Measurements from ENCODE around the gene CFAP100. TPM values are rescaled to one million over a fixed set of nuclear protein-coding genes. Genes with fewer than 3 reads are reported as not detected.

Gene CFAP100
- total RNA-seq, 4 donors from 2014 or later: not detected

DNA sequence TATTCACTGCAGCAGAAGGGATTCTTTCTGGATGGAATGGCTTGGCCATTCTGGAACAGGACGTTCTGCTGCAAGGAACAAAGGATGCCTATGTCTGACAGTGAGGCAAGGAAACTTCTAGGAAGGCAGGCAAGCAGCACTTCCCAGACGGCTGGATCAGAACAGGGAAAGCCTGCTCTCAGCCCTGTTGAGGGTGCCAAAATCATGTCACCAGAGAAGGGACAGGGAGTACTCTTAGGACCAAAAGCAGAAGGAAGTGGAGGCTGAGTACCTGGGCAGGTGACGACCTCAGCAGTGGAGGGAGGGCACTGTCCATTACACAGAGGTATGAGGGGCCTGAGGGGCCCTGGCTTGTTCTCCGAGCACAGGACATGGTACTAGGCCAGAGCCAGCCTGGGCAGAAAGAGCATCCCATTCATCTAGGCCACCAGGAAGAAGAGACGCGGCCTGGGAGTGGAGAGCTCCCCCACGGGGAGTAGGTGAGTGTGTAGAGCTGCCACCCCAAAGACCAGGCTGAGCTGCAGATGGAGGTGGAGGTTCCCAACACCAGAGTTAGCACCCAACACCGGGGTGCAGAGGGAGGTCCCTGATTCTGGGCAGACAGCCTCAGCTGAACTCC lies 47.1 kb upstream of the CFAP100 start:
- intact Hi-C loops (cut with DNase I): no loop called here
- 60 to 73% methylated on average over 8 of the region's 8 CpGs for WGBS, 2 donors

DNA sequence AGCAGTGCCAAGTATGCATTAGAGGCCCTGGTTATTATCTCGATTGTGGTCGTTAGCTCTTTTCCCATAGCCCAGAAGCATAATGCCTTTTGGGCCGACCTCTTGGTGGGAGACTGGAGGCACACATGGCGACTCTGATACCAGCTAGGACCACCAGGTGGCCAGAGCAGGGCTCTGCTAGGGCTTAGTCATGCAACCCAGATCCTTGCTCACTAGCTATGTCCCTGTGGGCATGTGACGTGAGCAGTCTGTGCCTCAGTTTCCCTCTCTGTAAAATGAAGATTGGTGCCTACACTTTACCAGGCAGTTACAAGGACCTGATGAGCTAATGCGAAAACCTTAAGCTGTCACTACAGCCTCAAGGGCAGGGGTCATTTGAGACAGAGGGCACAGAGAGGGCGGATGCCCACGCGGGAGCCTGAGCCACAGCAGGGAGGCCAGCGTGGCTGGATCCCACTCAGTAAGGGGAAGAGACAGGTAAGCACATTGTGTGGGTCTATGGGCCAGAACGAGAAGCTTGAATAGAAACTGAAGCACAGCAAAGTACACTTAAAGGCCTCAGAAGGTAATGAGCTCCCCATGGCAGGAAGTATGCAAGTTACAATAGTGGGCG lies 46.3 kb upstream of the CFAP100 start:
- H3K36me3 ChIP-seq: peaks cover 0 to 78% (median 8%) of the 10 kb centered on the region in 3 donors
- TF ChIP-seq CTCF (IDR thresholded peaks at IDR 0.05) (no peak), POLR2A (IDR thresholded peaks at IDR 0.05) (no peak)
- H3K27ac ChIP-seq: peak overlapping the region in 2 of 4 donors; percentile 21 to 38
- no peak for DNase-seq
- no peaks in the 10 kb centered on the region for H3K27me3 ChIP-seq
- intact Hi-C loops (cut with DNase I): no loop called here
- H3K4me1 ChIP-seq: peaks cover 0 to 37% (median 0%) of the 10 kb centered on the region in 3 donors
- no peaks in the 10 kb centered on the region for H3K9me3 ChIP-seq
- H3K4me3 ChIP-seq: no peak overlapping the region
- WGBS, 2 donors: 89% methylated on average over 10 to 12 of the region's 12 CpGs

More for the DNA sequence above, 47.1 kb upstream of the CFAP100 start:
- Histone ChIP-seq H3K27me3 (no peaks in the 10 kb centered on the region), H3K4me1 (peaks cover 0 to 36% (median 0%) of the 10 kb centered on the region in 3 donors), H3K9me3 (no peaks in the 10 kb centered on the region), H3K27ac (peak overlapping the region in 3 of 4 donors; percentile 2 to 38 (median 21)), H3K36me3 (peaks cover 0 to 78% (median 8%) of the 10 kb centered on the region in 3 donors), H3K4me3 (no peak overlapping the region)
- TF ChIP-seq POLR2A (IDR thresholded peaks at IDR 0.05) (no peak), CTCF (IDR thresholded peaks at IDR 0.05) (no peak)
- DNase-seq: no peak

DNA sequence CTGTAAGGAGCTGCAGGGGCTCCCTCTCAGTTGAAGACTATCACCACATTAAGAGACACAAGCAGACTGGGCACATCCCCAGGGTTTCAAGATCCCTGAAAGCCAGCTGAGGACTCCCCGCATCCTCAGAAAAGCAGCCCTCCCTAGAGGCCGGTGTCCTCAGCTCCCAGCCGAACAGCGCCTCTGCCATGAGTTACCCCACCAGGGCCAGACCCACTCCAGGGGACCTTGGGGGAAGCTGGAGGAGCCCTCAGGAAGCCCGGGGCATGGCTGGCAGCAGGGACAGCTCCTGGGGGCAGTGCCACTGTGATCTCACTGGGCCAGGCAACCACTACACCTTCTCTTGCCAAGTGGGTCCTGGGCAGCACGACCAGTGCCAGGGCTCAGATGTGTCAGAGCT lies 45.6 kb upstream of the CFAP100 start:
- Histone ChIP-seq H3K4me1 (peaks cover 0 to 40% (median 0%) of the 10 kb centered on the region in 3 donors), H3K36me3 (peaks cover 0 to 73% (median 8%) of the 10 kb centered on the region in 3 donors), H3K27me3 (no peaks in the 10 kb centered on the region), H3K9me3 (no peaks in the 10 kb centered on the region), H3K4me3 (no peak overlapping the region), H3K27ac (no peak overlapping the region)
- no peak for DNase-seq
- intact Hi-C loops (cut with DNase I): no loop called here
- TF ChIP-seq CTCF (IDR thresholded peaks at IDR 0.05) (no peak), POLR2A (IDR thresholded peaks at IDR 0.05) (no peak)
- WGBS, 2 donors: 40% methylated on average over 1 of the region's 6 CpGs; no CpG with 5 or more reads in 1 of the 2 donors

DNA sequence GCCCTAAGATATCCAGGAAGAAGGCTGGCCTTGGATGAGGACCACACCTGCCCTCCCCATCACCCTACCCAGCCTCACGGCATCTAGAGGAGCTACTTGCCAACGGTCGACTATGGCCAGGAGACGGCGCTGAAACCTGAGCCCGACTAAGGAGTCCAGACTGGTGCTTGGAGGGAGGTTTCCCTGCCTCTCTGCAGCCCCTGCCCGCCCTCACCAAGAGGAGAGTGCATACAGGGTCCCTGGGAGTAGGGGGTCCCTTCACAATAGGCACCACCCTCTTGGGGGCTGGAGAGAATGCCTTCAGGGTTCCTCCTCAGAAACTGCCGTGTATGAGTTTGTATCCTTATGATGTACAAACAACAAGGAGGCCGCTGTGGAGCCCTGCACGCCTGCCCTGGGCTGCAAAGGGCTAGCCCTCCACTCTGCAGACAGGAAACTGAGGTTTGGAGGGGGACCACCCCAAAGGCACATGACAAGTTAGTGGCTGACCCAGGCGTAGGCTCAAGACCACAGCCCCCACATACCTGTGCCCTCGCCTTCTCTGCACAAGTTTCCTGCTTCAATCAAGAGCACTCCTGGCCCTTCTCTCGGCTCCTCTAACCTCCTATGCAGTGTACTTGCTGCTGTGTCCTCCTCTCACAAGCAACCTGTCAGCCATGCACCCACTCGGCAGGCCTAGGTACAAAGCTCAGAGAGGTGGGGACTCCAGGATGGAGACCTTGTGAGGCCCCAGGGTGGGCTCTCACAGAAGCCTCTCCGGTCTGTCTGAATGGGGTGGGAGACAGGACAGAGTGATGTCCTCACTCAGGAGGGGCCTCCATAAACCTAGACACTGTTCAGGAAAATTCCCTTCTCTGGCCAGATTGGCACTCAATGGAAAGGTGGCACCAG lies 44.9 kb upstream of the CFAP100 start:
- Histone ChIP-seq H3K27me3 (no peaks in the 10 kb centered on the region), H3K27ac (no peak overlapping the region), H3K36me3 (peaks cover 0 to 66% (median 8%) of the 10 kb centered on the region in 3 donors), H3K4me1 (peaks cover 0 to 48% (median 3%) of the 10 kb centered on the region in 3 donors), H3K9me3 (no peaks in the 10 kb centered on the region), H3K4me3 (no peak overlapping the region)
- no peak for DNase-seq
- 68 to 72% methylated on average over 10 to 12 of the region's 15 CpGs for WGBS, 2 donors
- no peak for TF ChIP-seq CTCF (IDR thresholded peaks at IDR 0.05)
- TF ChIP-seq POLR2A (IDR thresholded peaks at IDR 0.05): no peak
- intact Hi-C loops (cut with DNase I): no loop called here

All from esophagus squamous epithelium (tissue), 5 donors.